NK-92 (cell line): Measurements from ENCODE around the gene CAPN8.

Experiments
- DNase-seq: peaks from one replicate; lab custom pipeline; 2025; ENCODE audit not compliant: unreplicated experiment; lab: John Stamatoyannopoulos, UW

The CAPN8 gene

GRCh38 chr1:223702735-223703667 is 37.5 kb upstream of the CAPN8 start:
- DNase-seq, result no peak

- no peak for DNase-seq
These were observed 35.6 kb upstream of the CAPN8 start for GRCh38 chr1:223700942-223701637.

- no peak for DNase-seq
These were observed 35.0 kb upstream of the CAPN8 start for GRCh38 chr1:223700388-223700918.

GRCh38 chr1:223695941-223696340 is 30.4 kb upstream of the CAPN8 start:
- DNase-seq, result no peak

- DNase-seq, result no peak
These were observed 29.6 kb upstream of the CAPN8 start for GRCh38 chr1:223695014-223695548.

GRCh38 chr1:223691121-223691520 is 25.6 kb upstream of the CAPN8 start:
- DNase-seq, result no peak

- DNase-seq, result no peak
These were observed 18.9 kb upstream of the CAPN8 start for GRCh38 chr1:223684488-223684792.

GRCh38 chr1:223683586-223684487 is 18.3 kb upstream of the CAPN8 start:
- DNase-seq, result no peak

- DNase-seq, result no peak
These were observed 17.0 kb upstream of the CAPN8 start for GRCh38 chr1:223682502-223682901.

GRCh38 chr1:223680188-223680587 is 14.7 kb upstream of the CAPN8 start:
- no peak for DNase-seq

GRCh38 chr1:223678841-223679240 is 13.3 kb upstream of the CAPN8 start:
- DNase-seq, result no peak

GRCh38 chr1:223674119-223674890 is 8.8 kb upstream of the CAPN8 start:
- no peak for DNase-seq

GRCh38 chr1:223670458-223671159 is 5.1 kb upstream of the CAPN8 start:
- DNase-seq, result no peak

- DNase-seq, result no peak
These were observed 3.7 kb upstream of the CAPN8 start for GRCh38 chr1:223669003-223669795.

GRCh38 chr1:223667484-223668182 is 2.1 kb upstream of the CAPN8 start:
- no peak for DNase-seq

- no peak for DNase-seq
These were observed 1.4 kb downstream of the CAPN8 start for GRCh38 chr1:223664106-223664505.

- DNase-seq, result no peak
These were observed 2.6 kb downstream of the CAPN8 start for GRCh38 chr1:223662943-223663342.

- DNase-seq, result no peak
These were observed 5.8 kb downstream of the CAPN8 start for GRCh38 chr1:223659711-223660110.
